ENCODE results near the gene SYTL5.

DNA sequence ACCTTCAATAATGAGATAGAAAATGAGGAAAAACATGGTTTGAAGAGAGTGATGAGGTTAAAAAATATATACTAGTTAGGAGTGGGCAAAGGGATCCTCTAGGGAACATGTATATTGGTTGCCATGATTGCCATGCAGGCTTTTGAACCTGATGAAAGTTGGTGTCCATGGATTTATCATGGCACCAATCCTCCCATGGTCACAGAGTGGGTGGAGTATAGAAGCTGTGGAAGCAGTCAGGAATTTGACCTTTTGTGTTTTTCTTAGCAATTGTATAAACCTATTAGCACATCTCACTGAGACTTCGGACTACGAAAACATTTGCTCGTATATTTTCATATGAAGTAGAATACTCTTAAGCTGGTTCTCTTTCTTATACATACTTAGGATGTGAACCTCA lies 30.9 kb upstream of the SYTL5 start:
- TF ChIP-seq, protein P1, sequence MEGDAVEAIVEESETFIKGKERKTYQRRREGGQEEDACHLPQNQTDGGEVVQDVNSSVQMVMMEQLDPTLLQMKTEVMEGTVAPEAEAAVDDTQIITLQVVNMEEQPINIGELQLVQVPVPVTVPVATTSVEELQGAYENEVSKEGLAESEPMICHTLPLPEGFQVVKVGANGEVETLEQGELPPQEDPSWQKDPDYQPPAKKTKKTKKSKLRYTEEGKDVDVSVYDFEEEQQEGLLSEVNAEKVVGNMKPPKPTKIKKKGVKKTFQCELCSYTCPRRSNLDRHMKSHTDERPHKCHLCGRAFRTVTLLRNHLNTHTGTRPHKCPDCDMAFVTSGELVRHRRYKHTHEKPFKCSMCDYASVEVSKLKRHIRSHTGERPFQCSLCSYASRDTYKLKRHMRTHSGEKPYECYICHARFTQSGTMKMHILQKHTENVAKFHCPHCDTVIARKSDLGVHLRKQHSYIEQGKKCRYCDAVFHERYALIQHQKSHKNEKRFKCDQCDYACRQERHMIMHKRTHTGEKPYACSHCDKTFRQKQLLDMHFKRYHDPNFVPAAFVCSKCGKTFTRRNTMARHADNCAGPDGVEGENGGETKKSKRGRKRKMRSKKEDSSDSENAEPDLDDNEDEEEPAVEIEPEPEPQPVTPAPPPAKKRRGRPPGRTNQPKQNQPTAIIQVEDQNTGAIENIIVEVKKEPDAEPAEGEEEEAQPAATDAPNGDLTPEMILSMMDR (conservative IDR thresholded peaks at IDR 0.05; ENCODE audit: low read length) = no peak
- no peak for TF ChIP-seq EZH2phosphoT487 (IDR thresholded peaks at IDR 0.05; ENCODE audit: borderline replicate concordance)

Measured in Loucy (cell line).